GM12878 (cell line): ENCODE results near the gene FLVCR2. TPM values are rescaled to one million over a fixed set of nuclear protein-coding genes. Genes with fewer than 3 reads are reported as not detected.
A peak's percentile ranks its signal among the peaks of the same experiment; 100 is the strongest.

Experiments
- ATAC-seq: fragments of 200-7000 bp; cut with Tn5 transposase; 3 replicates; pipeline ENCODE4 v1.9.1; 2020; ENCODE audit warnings: mild to moderate bottlenecking, moderate library complexity
- BruUV-seq: library from RNA; stranded (reverse); fragments of 400-500 nt; replicated peaks from 2 replicates; lab custom pipeline; 2021; lab: Mats Ljungman, UMichigan
- CTCF ChIA-PET: fragments of 300-600 bp; sonication (Branson Sonifier 250); formaldehyde crosslinking; extraction: SDS; loops from one replicate; lab custom pipeline; 2021; ENCODE audit warnings: inconsistent platforms; lab: Yijun Ruan, JAX
- POLR2A ChIA-PET: fragments of 350-600 bp; formaldehyde crosslinking; extraction: SDS; loops from one replicate; lab custom pipeline; 2021; ENCODE audit warnings: inconsistent platforms; lab: Charles Lee
- RAD21 ChIA-PET: fragments of 300-600 bp; sonication (Branson Sonifier 250); formaldehyde crosslinking; loops from one replicate; lab custom pipeline; 2023; ENCODE audit warnings: antibody characterized with exemption; ENCODE audit not compliant: unreplicated experiment; lab: Charles Lee
- SMC1A ChIA-PET: fragments of 300-600 bp; sonication (Branson Sonifier 250); formaldehyde crosslinking; loops from one replicate; lab custom pipeline; 2023; ENCODE audit not compliant: unreplicated experiment, uncharacterized antibody; lab: Charles Lee
- DNase-seq: peaks from one replicate; pipeline ENCODE4 v3.0.0-alpha.2; 2011; ENCODE audit warnings: low read depth, low spot score
- FAIRE-seq: peaks from 3 replicates; lab custom pipeline; 2011; peaks lifted over from hg19 to GRCh38; lab: Jason Lieb, UNC
- H2AFZ ChIP-seq: 2 replicates; pipeline ENCODE4 v1.6.0; 2011; ENCODE audit warnings: low read depth, low read length, control low read depth; ENCODE audit not compliant: control insufficient read depth
- H3K27ac ChIP-seq: 2 replicates; pipeline ENCODE4 v1.5.1; 2011; ENCODE audit warnings: control low read depth; ENCODE audit not compliant: control insufficient read depth, insufficient read depth
- H3K27me3 ChIP-seq, 2 experiments: replicated peaks in 1 of 2; 2 replicates each; pipeline versions ENCODE4 v1.6.0 to v1.6.1; 2011; ENCODE audit warnings: low read length in 1 of 2; ENCODE audit not compliant: control insufficient read depth in 2 of 2, insufficient read depth in 2 of 2
- H3K36me3 ChIP-seq, 2 experiments: 2 replicates each; pipeline ENCODE4 v1.5.1; 2011; ENCODE audit warnings: low read length in 1 of 2; ENCODE audit not compliant: control insufficient read depth in 2 of 2, insufficient read depth in 2 of 2
- H3K4me1 ChIP-seq: 2 replicates; pipeline ENCODE4 v1.6.1; 2011; ENCODE audit warnings: mild to moderate bottlenecking, low read length, moderate library complexity, mixed read lengths; ENCODE audit not compliant: control insufficient read depth, insufficient read depth
- H3K4me2 ChIP-seq: 2 replicates; pipeline ENCODE4 v1.6.0; 2011; ENCODE audit warnings: control low read depth; ENCODE audit not compliant: control insufficient read depth, insufficient read depth
- H3K4me3 ChIP-seq: fragments of 200-600 bp; sonication (generic); 2 replicates; pipeline ENCODE4 v1.5.1; 2016
- H3K79me2 ChIP-seq: 2 replicates; pipeline ENCODE4 v1.6.0; 2011; ENCODE audit warnings: low read length; ENCODE audit not compliant: control insufficient read depth, insufficient read depth
- H3K9ac ChIP-seq: 2 replicates; pipeline ENCODE4 v1.8.0; 2011; ENCODE audit warnings: low read length, control low read depth, mixed read lengths; ENCODE audit not compliant: control insufficient read depth, insufficient read depth
- H3K9me3 ChIP-seq: replicated peaks from 3 replicates; pipeline ENCODE4 v1.5.1; 2011; ENCODE audit warnings: mild to moderate bottlenecking, low read length; ENCODE audit not compliant: control insufficient read depth, insufficient read depth
- H4K20me1 ChIP-seq: 2 replicates; pipeline ENCODE4 v1.6.0; 2011; ENCODE audit not compliant: control insufficient read depth, insufficient read depth
- BACH1 ChIP-seq: fragments of 450-650 bp; IDR thresholded peaks from 2 replicates; pipeline ENCODE4 v1.6.1; 2017; ENCODE audit warnings: mild to moderate bottlenecking, borderline replicate concordance
- BHLHE40 ChIP-seq, 2 experiments: fragments of 450-650 bp in 1 of 2; IDR thresholded peaks; 2 replicates each; pipeline ENCODE4 v1.6.1; 2011 to 2017; ENCODE audit warnings: low read depth in 2 of 2, borderline replicate concordance in 1 of 2, improper control_type of control experiment in 1 of 2, low read length in 1 of 2, mild to moderate bottlenecking in 1 of 2
- DPF2 ChIP-seq: fragments of 450-650 bp; IDR thresholded peaks from 2 replicates; pipeline ENCODE4 v1.6.1; 2017; ENCODE audit warnings: mild to moderate bottlenecking
- EGR1 ChIP-seq, 2 experiments: IDR thresholded peaks; 1 replicate in 1 of 2; 2 replicates in 1 of 2; pipeline ENCODE4 v1.6.1; 2011 to 2012; ENCODE audit warnings: low read depth in 2 of 2, low read length in 2 of 2, borderline replicate concordance in 1 of 2, mild to moderate bottlenecking in 1 of 2, moderate library complexity in 1 of 2
- FOXK2 ChIP-seq: fragments of 450-650 bp; IDR thresholded peaks from 2 replicates; pipeline ENCODE4 v1.6.1; 2017; ENCODE audit warnings: mild to moderate bottlenecking, moderate library complexity
- KAT2A ChIP-seq: conservative IDR thresholded peaks from 2 replicates; pipeline ENCODE4 v1.6.1; 2011; ENCODE audit warnings: low read depth, low read length; ENCODE audit not compliant: control insufficient read depth
- NBN ChIP-seq: fragments of 450-650 bp; IDR thresholded peaks from 2 replicates; pipeline ENCODE4 v1.6.1; 2016
- NFYB ChIP-seq: IDR thresholded peaks from 2 replicates; pipeline ENCODE4 v1.6.1; 2011; ENCODE audit warnings: low read depth, mild to moderate bottlenecking, low read length, improper control_type of control experiment, moderate library complexity; ENCODE audit not compliant: insufficient read depth
- POLR2A ChIP-seq: IDR thresholded peaks from 2 replicates; pipeline ENCODE4 v1.6.1; 2011; ENCODE audit warnings: low read depth, mild to moderate bottlenecking, low read length
- RELB ChIP-seq: fragments of 450-650 bp; IDR thresholded peaks from 2 replicates; pipeline ENCODE4 v1.6.1; 2017; ENCODE audit warnings: low read depth, mild to moderate bottlenecking, moderate library complexity
- SKIL ChIP-seq: fragments of 450-650 bp; IDR thresholded peaks from 2 replicates; pipeline ENCODE4 v1.6.1; 2017; ENCODE audit warnings: mild to moderate bottlenecking, low read depth, inconsistent platforms; ENCODE audit not compliant: poor library complexity, severe bottlenecking
- SMAD1 ChIP-seq: fragments of 450-650 bp; IDR thresholded peaks from 2 replicates; pipeline ENCODE4 v1.6.1; 2018; ENCODE audit warnings: mild to moderate bottlenecking, low read depth; ENCODE audit not compliant: partially characterized antibody
- SRF ChIP-seq, 2 experiments: IDR thresholded peaks; 2 replicates each; pipeline ENCODE4 v1.6.1; 2011; ENCODE audit warnings: low read depth in 2 of 2, low read length in 2 of 2, mild to moderate bottlenecking in 1 of 2, moderate library complexity in 1 of 2
- ZSCAN29 ChIP-seq: fragments of 450-650 bp; IDR thresholded peaks from 2 replicates; pipeline ENCODE4 v1.6.1; 2017; ENCODE audit warnings: mild to moderate bottlenecking, moderate library complexity
- WGBS: methylation state at CpG from one replicate; pipeline ENCODE4 v1.1.6; 2016; ENCODE audit warnings: low lambda C conversion rate; ENCODE audit not compliant: insufficient replicate concordance, insufficient coverage; ENCODE audit errors: missing lambda C conversion rate; 5-methylcytosine and 5-hydroxymethylcytosine counted together
- in situ Hi-C: fragments of 300-500 bp; cut with MboI; formaldehyde crosslinking; loops from 9 replicates; pipeline ENCODE4 v1.14.3; 2018; ENCODE audit warnings: mixed read lengths
- intact Hi-C: fragments of 100-400 bp; cut with micrococcal nuclease; formaldehyde crosslinking; loops from one replicate; pipeline ENCODE4 v1.14.2; 2022; ENCODE audit not compliant: unreplicated experiment
- polyA plus RNA-seq, 11 experiments: library from polyadenylated mRNA; depleted of rRNA in 4 of 11; unstranded in 6 of 11; stranded (reverse) in 5 of 11; fragments of >200 nt; fragmentation: Nextera tagmentation in 4 of 11; fragmentation: Illumina TruSeq in 1 of 11; extraction: Ambion mirVana in 4 of 11; extraction: Trizol in 1 of 11; gene quantifications; 1 replicate in 1 of 11; 2 replicates in 10 of 11; pipeline versions ENCODE4 v1.2.1 to v1.2.3, GENCODE V29; 2011 to 2016; ENCODE audit warnings: inconsistent platforms in 2 of 11, missing spikeins in 2 of 11, low read depth in 1 of 11
- total RNA-seq, 4 experiments: library from RNA; depleted of rRNA in 3 of 4; stranded (reverse); fragments of >200 nt in 3 of 4; fragmentation: Illumina TruSeq in 1 of 4; extraction: Trizol in 1 of 4; gene quantifications; 2 replicates each; pipeline versions ENCODE4 v1.2.1 to v1.2.3, GENCODE V29; 2013 to 2021
- TF ChIP-seq, protein P1 (sequence below): fragments of 450-650 bp; IDR thresholded peaks from 2 replicates; pipeline ENCODE4 v1.6.1; 2018; ENCODE audit warnings: mild to moderate bottlenecking, low read depth, moderate library complexity; ENCODE audit not compliant: partially characterized antibody

Gene FLVCR2
- total and polyA plus RNA-seq, 10 of the 15 experiments (the other 5 are each of a cell fraction or from before 2014, with no cell fraction given), result 0.24 to 3.7 (median 1.6) TPM

GRCh38 chr14:75539561-75540478, 38.6 kb upstream of the FLVCR2 start:
- H3K4me3 ChIP-seq, result peak overlapping the region; percentile 19; the same call in 1 of the 2 replicates
- H3K79me2 ChIP-seq, result peaks cover 87% of the 10 kb centered on the region
- ChIA-PET SMC1A (interaction anchor here (0.7 to 12.1 kb wide), 16 partner anchors 13 to 478 kb away, joined by 3 to 487 read pairs (median 5); partner anchors contain the start of gene BATF), CTCF (interaction anchor here (0.8 to 25.9 kb wide), 14 partner anchors 9 to 367 kb away, joined by 3 to 481 read pairs (median 4); partner anchors contain the start of gene BATF), POLR2A (interaction anchor here (0.7 to 6.1 kb wide), 9 partner anchors 10 to 45 kb away, joined by 3 to 262 read pairs (median 4); partner anchors contain the start of gene BATF), RAD21 (interaction anchor here (0.7 to 15.4 kb wide), 12 partner anchors 9 to 121 kb away, joined by 3 to 419 read pairs (median 7); partner anchors contain the start of genes BATF, ERG28 and TTLL5)
- H3K9me3 ChIP-seq, result no peaks in the 10 kb centered on the region
- intact Hi-C loops, result loop anchor here (1.0 to 10.0 kb wide), 4 partner anchors 9 to 45 kb away; partner anchors contain the start of gene BATF
- peak overlapping the region; percentile 61 for H2AFZ ChIP-seq
- peaks cover 58% of the 10 kb centered on the region for H3K4me1 ChIP-seq
- H3K9ac ChIP-seq, result peak overlapping the region; percentile 68
- H3K36me3 ChIP-seq, result peaks cover 0 to 28% of the 10 kb centered on the region in 2 experiments; a peak in 3 of 4 replicates
- FAIRE-seq (peak; percentile 88), DNase-seq (no peak), ATAC-seq (peak; percentile 78)
- no TSS peak for BruUV-seq
- 3% methylated on average over 17 of the region's 17 CpGs for WGBS
- no peaks in the 10 kb centered on the region for H4K20me1 ChIP-seq
- H3K27me3 ChIP-seq, result no peaks in the 10 kb centered on the region
- peak overlapping the region; percentile 96 for H3K27ac ChIP-seq
- in situ Hi-C loops, result loop anchor here (25.0 kb wide), 1 partner anchor 1778 kb away; a partner anchor contains a TSS
- peak overlapping the region; percentile 98 for H3K4me2 ChIP-seq
- TF ChIP-seq SMAD1 (no peak), NBN (0 out of 2 replicates have a peak, but pooled peaks have one; percentile 31), BHLHE40 (IDR thresholded peaks at IDR 0.05; ENCODE audit: borderline replicate concordance in 1 of 2, low read depth in 2 of 2, low read length in 1 of 2) (peak; percentile 97 to 98), EGR1 (IDR thresholded peaks at IDR 0.05; ENCODE audit: borderline replicate concordance in 1 of 2, low read depth in 2 of 2, low read length in 2 of 2) (peak in 1 of 2 experiments; percentile 74; a peak in 2 of 3 replicates), ZSCAN29 (no peak), KAT2A (no peak), RELB (peak; percentile 89), SKIL (peak; percentile 86), NFYB (no peak), DPF2 (peak; percentile 80; the same call in 1 of the 2 replicates), BACH1 (peak; percentile 67; the same call in 1 of the 2 replicates), SRF (IDR thresholded peaks at IDR 0.05; ENCODE audit: low read depth in 2 of 2, low read length in 2 of 2) (no peak), POLR2A (peak; percentile 46), FOXK2 (no peak)
- TF ChIP-seq, protein P1, sequence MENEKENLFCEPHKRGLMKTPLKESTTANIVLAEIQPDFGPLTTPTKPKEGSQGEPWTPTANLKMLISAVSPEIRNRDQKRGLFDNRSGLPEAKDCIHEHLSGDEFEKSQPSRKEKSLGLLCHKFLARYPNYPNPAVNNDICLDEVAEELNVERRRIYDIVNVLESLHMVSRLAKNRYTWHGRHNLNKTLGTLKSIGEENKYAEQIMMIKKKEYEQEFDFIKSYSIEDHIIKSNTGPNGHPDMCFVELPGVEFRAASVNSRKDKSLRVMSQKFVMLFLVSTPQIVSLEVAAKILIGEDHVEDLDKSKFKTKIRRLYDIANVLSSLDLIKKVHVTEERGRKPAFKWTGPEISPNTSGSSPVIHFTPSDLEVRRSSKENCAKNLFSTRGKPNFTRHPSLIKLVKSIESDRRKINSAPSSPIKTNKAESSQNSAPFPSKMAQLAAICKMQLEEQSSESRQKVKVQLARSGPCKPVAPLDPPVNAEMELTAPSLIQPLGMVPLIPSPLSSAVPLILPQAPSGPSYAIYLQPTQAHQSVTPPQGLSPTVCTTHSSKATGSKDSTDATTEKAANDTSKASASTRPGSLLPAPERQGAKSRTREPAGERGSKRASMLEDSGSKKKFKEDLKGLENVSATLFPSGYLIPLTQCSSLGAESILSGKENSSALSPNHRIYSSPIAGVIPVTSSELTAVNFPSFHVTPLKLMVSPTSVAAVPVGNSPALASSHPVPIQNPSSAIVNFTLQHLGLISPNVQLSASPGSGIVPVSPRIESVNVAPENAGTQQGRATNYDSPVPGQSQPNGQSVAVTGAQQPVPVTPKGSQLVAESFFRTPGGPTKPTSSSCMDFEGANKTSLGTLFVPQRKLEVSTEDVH, result no peak
